Fibroblast of lung (primary cell): ENCODE results near the gene STAM. TPM values are rescaled to one million over a fixed set of nuclear protein-coding genes. Genes with fewer than 3 reads are reported as not detected.

Experiments
- DNase-seq, 2 donors: peaks; one replicate each; pipeline versions ENCODE4 v3.0.0 to v3.0.0-alpha.2; 2010; ENCODE audit warnings: low read depth in 2 of 2
- H2AFZ ChIP-seq: 2 replicates; pipeline ENCODE4 v1.5.1; 2012; ENCODE audit warnings: low read length, control low read depth, inconsistent platforms
- H3K27ac ChIP-seq: 2 replicates; pipeline ENCODE4 v1.5.1; 2011; ENCODE audit warnings: low read length, control low read depth; ENCODE audit not compliant: insufficient read depth
- H3K27me3 ChIP-seq: 2 replicates; pipeline ENCODE4 v1.5.1; 2011; ENCODE audit warnings: mild to moderate bottlenecking, low read length; ENCODE audit not compliant: control insufficient read depth, insufficient read depth
- H3K36me3 ChIP-seq: 2 replicates; pipeline ENCODE4 v1.5.1; 2011; ENCODE audit warnings: low read length; ENCODE audit not compliant: control insufficient read depth, insufficient read depth
- H3K4me1 ChIP-seq: 2 replicates; pipeline ENCODE4 v1.5.1; 2011; ENCODE audit warnings: low read length; ENCODE audit not compliant: control insufficient read depth, insufficient read depth; ENCODE audit errors: extremely low read depth
- H3K4me2 ChIP-seq: 2 replicates; pipeline ENCODE4 v1.5.1; 2011; ENCODE audit warnings: low read length, control low read depth; ENCODE audit not compliant: insufficient read depth; ENCODE audit errors: extremely low read depth
- H3K4me3 ChIP-seq, 4 experiments: fragments of 200-600 bp in 1 of 4; sonication (generic) in 1 of 4; replicated peaks in 1 of 4; 2 replicates each; pipeline ENCODE4 v1.5.1; 2011 to 2016; ENCODE audit warnings: low read length in 4 of 4, low read depth in 3 of 4, mild to moderate bottlenecking in 3 of 4, control low read depth in 2 of 4, inconsistent platforms in 1 of 4, mixed read lengths in 1 of 4; ENCODE audit not compliant: insufficient read depth in 1 of 4; ENCODE audit errors: control extremely low read depth in 1 of 4
- H3K79me2 ChIP-seq: 2 replicates; pipeline ENCODE4 v1.5.1; 2012; ENCODE audit warnings: mild to moderate bottlenecking, low read length, inconsistent platforms; ENCODE audit not compliant: control insufficient read depth, insufficient read depth
- H3K9ac ChIP-seq: 2 replicates; pipeline ENCODE4 v1.5.1; 2011; ENCODE audit warnings: mild to moderate bottlenecking, low read length, control low read depth; ENCODE audit not compliant: insufficient read depth
- H3K9me3 ChIP-seq: 2 replicates; pipeline ENCODE4 v1.5.1; 2012; ENCODE audit warnings: low read depth, low read length; ENCODE audit not compliant: control insufficient read depth, insufficient read depth
- H4K20me1 ChIP-seq: 2 replicates; pipeline ENCODE4 v1.5.1; 2011; ENCODE audit warnings: low read length; ENCODE audit not compliant: control insufficient read depth, insufficient read depth; ENCODE audit errors: extremely low read depth
- CTCF ChIP-seq, 2 donors: IDR thresholded peaks in 1 of 2; conservative IDR thresholded peaks in 1 of 2; 1 replicate in 1 of 2; 2 replicates in 1 of 2; pipeline ENCODE4 v1.5.1; 2011 to 2012; ENCODE audit warnings: low read length in 2 of 2, control low read depth in 1 of 2, inconsistent platforms in 1 of 2, low read depth in 1 of 2, mild to moderate bottlenecking in 1 of 2
- EZH2 ChIP-seq: IDR thresholded peaks from 2 replicates; pipeline ENCODE4 v1.5.1; 2012; ENCODE audit warnings: low read length, control low read depth, mild to moderate bottlenecking; ENCODE audit errors: missing control alignments
- polyA plus RNA-seq, 2 donors: library from polyadenylated mRNA; depleted of rRNA in 1 of 2; stranded (reverse) in 1 of 2; unstranded in 1 of 2; fragments of >200 nt; gene quantifications; 2 replicates each; pipeline ENCODE4 v1.2.1, GENCODE V29; 2011 to 2012; ENCODE audit warnings: missing spikeins in 1 of 2
- total RNA-seq: library from RNA; depleted of rRNA; stranded (reverse); fragments of >200 nt; gene quantifications from 2 replicates; pipeline ENCODE4 v1.2.1, GENCODE V29; 2014

The STAM gene
- total and polyA plus RNA-seq, 2 donors (not counting 1 experiment from before 2014, with no cell fraction given), result 27.9 to 48.7 TPM

DNA sequence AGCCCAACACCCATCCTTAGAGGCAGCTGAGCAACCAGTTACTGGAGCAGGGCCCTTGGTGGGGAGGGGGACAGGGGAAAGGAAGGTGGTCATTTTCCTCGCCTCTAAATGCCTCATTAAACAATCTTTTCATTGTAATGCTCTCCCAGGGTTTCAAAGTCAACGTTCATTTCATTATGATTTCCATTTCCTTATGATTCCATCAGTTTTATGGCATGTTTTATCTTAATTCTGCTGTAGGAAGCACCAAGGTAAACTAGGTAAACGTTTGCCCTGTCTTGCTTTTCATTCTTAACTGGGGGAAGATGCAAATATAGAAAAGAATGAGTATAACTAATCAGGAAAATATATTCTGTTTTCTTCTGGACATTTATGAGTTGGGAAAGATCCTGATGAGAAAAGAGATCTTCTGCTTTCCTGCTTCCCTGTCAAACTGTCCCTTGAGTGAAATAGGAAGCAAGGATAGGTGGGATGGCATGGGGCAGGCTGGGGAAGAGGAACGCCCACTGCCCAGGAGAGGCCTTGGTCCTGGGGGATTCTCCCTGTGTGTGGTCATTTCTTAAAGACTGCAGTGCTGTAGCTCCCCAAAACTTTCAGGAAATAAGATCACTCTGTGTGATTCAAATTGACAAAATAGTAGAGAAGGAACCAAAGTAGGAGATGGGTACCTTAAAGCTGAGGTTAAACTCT is 87.5 kb downstream of the STAM start:
- H3K4me2 ChIP-seq, result no peak overlapping the region
- H3K27ac ChIP-seq, result no peak overlapping the region
- no peaks in the 10 kb centered on the region for H3K79me2 ChIP-seq
- H2AFZ ChIP-seq, result no peak overlapping the region
- no peaks in the 10 kb centered on the region for H3K4me1 ChIP-seq
- no peaks in the 10 kb centered on the region for H4K20me1 ChIP-seq
- H3K4me3 ChIP-seq, result no peak overlapping the region
- no peaks in the 10 kb centered on the region for H3K36me3 ChIP-seq
- H3K9me3 ChIP-seq, result no peaks in the 10 kb centered on the region
- no peak for TF ChIP-seq EZH2
- TF ChIP-seq CTCF (conservative IDR thresholded peaks at IDR 0.05 in 1 of 2, IDR thresholded peaks at IDR 0.05 in 1 of 2; ENCODE audit: low read depth in 1 of 2, low read length in 2 of 2), result no peak
- no peaks in the 10 kb centered on the region for H3K27me3 ChIP-seq
- DNase-seq, result no peak
- H3K9ac ChIP-seq, result no peak overlapping the region

DNA sequence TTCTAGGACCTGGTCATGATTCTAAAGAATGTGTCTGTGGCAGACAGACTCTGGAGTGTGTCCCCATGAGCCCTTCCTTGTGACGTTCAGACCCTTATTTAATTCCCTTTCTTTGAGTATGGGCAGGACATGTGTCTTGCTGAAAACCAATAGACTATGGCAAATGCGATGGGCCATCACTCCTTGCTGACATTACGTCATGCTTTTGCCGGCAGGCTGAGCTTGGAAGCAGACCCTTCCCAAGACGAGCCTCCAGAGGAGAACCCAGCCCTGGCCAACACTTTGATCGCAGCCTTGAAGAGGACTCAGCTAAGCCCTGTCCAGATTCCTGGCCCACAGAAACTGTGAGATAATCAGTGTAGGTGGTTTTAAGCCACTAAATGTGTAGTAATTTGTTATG is 89.7 kb downstream of the STAM start:
- no peak overlapping the region for H3K4me2 ChIP-seq
- no peak overlapping the region for H3K27ac ChIP-seq
- no peak overlapping the region for H2AFZ ChIP-seq
- no peaks in the 10 kb centered on the region for H3K36me3 ChIP-seq
- no peaks in the 10 kb centered on the region for H3K4me1 ChIP-seq
- DNase-seq, result no peak
- H3K4me3 ChIP-seq, result no peak overlapping the region
- H3K79me2 ChIP-seq, result no peaks in the 10 kb centered on the region
- no peaks in the 10 kb centered on the region for H3K9me3 ChIP-seq
- no peak overlapping the region for H3K9ac ChIP-seq
- TF ChIP-seq EZH2 (no peak), CTCF (conservative IDR thresholded peaks at IDR 0.05 in 1 of 2, IDR thresholded peaks at IDR 0.05 in 1 of 2; ENCODE audit: low read depth in 1 of 2, low read length in 2 of 2) (no peak)
- no peaks in the 10 kb centered on the region for H3K27me3 ChIP-seq
- no peaks in the 10 kb centered on the region for H4K20me1 ChIP-seq

DNA sequence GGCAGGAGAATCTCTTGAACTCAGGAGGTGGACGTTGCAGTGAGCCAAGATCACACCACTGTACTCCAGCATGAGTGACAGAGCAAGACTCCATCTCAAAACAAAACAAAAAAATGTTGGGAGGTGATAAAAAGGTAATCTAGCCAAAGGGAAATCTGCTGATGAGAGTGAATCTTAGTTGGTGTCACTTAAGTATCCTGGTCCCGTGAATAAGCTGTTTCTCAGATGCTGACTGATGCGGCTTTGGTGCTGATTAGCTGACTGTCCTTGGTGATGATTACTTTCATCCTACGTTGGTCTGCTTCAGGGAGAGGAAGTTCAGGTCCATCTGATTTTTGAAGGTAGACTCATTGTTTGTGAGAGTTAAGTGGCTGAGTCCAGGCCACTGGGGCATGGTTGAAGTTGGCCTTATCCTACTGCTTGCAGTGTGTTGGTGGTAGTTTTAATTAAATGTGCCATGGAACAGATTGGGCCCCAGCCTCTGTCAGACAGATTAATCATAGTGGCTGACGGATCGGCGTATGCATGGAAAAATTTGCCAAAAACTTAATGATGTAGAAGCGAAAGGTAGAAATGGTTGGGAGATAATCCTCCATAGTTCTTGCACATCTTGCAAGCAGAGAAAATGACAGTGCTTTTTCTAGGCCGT is 90.6 kb downstream of the STAM start:
- Histone ChIP-seq H3K36me3 (no peaks in the 10 kb centered on the region), H3K27me3 (no peaks in the 10 kb centered on the region)

More for the DNA sequence above, 90.6 kb downstream of the STAM start:
- no peaks in the 10 kb centered on the region for H3K79me2 ChIP-seq
- H3K4me3 ChIP-seq, result no peak overlapping the region
- no peak overlapping the region for H2AFZ ChIP-seq
- no peaks in the 10 kb centered on the region for H4K20me1 ChIP-seq
- H3K27ac ChIP-seq, result no peak overlapping the region
- TF ChIP-seq EZH2, result no peak
- TF ChIP-seq CTCF (conservative IDR thresholded peaks at IDR 0.05 in 1 of 2, IDR thresholded peaks at IDR 0.05 in 1 of 2; ENCODE audit: low read depth in 1 of 2, low read length in 2 of 2), result no peak
- no peak overlapping the region for H3K4me2 ChIP-seq
- H3K9me3 ChIP-seq, result no peaks in the 10 kb centered on the region
- H3K4me1 ChIP-seq, result no peaks in the 10 kb centered on the region
- H3K9ac ChIP-seq, result no peak overlapping the region
- DNase-seq, result no peak
